GM12864 (cell line): Measurements from ENCODE around the gene CYP2W1.

Experiments
- DNase-seq: peaks from one replicate; pipeline ENCODE4 v3.0.0-alpha.2; 2011; ENCODE audit warnings: low read depth
- H3K4me3 ChIP-seq: 2 replicates; pipeline ENCODE4 v1.5.1; 2011; ENCODE audit warnings: mild to moderate bottlenecking, low read depth, low read length, control low read depth
- TF ChIP-seq, protein P1 (sequence below): IDR thresholded peaks from 2 replicates; pipeline ENCODE4 v1.5.1; 2011; ENCODE audit warnings: low read depth, mild to moderate bottlenecking, moderate library complexity, low read length, control low read depth, inconsistent platforms; ENCODE audit errors: missing control alignments

The CYP2W1 gene

DNA sequence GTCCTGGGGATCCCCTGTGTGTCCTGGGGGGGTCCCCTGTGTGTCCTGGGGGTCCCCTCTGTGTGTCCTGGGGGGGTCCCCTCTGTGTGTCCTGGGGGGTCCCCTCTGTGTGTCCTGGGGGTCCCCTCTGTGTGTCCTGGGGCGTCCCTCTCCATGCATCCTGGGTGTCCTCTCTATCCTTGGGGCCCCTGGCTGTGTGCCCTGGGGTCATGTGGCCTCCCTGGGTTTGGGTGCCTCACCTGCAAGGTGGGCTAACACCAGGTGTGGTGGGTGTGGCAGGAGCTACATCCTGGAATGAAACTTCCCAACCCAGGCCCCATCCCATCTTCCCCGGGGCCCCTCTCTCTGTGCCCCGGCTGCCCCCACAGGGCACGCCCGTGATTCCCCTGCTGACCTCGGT is 4.9 kb downstream of the CYP2W1 start:
- no peak for DNase-seq

DNA sequence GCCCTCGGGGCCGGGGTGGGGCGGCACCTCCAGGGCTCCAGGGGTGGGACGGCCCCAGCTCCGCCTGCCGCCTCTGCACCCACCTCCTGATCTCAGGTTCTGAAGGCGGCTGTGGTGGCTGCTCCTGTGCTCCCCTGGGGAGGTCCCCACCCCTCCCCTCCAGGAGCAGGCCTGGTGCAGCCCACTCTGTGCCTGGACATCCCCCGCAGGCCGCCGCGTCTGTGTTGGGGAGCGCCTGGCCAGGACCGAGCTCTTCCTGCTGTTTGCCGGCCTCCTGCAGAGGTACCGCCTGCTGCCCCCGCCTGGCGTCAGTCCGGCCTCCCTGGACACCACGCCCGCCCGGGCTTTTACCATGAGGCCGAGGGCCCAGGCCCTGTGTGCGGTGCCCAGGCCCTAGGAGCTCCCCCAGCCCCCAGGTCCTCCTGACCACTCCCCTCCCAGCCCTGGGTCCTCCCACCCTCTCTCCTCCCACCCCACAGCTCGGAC is 5.5 kb downstream of the CYP2W1 start:
- no peak overlapping the region for H3K4me3 ChIP-seq
- no peak for DNase-seq
- TF ChIP-seq, protein P1, sequence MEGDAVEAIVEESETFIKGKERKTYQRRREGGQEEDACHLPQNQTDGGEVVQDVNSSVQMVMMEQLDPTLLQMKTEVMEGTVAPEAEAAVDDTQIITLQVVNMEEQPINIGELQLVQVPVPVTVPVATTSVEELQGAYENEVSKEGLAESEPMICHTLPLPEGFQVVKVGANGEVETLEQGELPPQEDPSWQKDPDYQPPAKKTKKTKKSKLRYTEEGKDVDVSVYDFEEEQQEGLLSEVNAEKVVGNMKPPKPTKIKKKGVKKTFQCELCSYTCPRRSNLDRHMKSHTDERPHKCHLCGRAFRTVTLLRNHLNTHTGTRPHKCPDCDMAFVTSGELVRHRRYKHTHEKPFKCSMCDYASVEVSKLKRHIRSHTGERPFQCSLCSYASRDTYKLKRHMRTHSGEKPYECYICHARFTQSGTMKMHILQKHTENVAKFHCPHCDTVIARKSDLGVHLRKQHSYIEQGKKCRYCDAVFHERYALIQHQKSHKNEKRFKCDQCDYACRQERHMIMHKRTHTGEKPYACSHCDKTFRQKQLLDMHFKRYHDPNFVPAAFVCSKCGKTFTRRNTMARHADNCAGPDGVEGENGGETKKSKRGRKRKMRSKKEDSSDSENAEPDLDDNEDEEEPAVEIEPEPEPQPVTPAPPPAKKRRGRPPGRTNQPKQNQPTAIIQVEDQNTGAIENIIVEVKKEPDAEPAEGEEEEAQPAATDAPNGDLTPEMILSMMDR, result no peak

More for the DNA sequence above, 4.9 kb downstream of the CYP2W1 start:
- no peak overlapping the region for H3K4me3 ChIP-seq
- TF ChIP-seq, protein P1, result no peak

DNA sequence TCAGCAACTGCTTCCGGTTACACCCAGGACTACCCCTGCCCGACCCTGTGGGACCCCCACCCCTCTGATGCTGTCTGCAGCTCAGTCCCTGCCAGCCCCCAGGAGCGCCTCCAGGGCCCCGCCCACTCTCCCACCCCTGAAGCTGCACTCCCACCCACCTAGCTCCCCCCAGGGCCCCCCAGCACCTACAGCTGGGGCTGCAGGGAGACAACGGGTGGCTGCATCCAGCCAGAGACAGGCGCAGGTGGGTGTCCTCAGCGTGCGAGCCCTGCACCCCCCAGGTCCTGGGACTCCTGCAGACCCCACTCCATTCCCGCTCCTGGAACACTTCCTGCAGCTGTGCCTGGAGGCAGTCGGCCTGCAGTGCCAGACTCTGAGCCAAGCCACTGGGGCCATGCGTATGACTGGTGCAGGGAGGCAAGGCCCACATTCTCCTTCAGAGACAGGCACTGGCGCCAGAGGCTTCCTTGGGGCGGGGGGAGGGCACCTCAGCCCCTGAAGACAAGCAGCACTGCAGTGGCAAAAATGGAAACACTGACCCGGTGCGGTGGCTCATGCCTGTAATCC is 6.1 kb downstream of the CYP2W1 start:
- TF ChIP-seq, protein P1, result no peak
- no peak overlapping the region for H3K4me3 ChIP-seq
- DNase-seq, result no peak

DNA sequence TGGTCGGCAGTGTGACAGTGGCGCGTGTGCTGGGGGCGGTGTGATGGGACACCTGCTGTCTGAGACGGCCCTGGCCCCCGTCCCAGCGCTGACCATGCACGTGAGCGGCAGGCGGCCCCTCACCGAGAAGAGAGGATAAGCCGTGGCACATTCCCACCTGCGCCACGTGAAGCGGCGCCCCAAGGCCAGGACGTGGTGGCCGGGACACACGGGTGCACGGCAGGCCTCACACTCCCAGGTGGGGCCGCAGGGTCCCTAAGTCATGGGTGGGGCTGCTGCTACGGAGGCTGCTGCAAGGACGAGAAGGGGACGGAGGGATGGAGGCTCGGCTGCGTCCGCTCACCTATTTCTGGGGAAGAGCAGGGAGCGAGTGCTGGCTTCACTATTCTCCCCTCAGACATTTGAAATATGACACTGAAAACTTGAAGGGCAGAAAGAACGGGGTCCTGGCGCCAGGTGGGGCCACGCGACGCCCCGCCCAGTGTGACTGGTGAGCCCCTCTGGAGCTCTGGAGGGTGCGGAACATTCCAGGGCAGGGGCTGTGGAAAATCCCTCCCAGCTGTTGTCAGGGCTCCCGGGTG is 7.5 kb downstream of the CYP2W1 start:
- DNase-seq, result no peak
- no peak overlapping the region for H3K4me3 ChIP-seq
- TF ChIP-seq, protein P1, result no peak

DNA sequence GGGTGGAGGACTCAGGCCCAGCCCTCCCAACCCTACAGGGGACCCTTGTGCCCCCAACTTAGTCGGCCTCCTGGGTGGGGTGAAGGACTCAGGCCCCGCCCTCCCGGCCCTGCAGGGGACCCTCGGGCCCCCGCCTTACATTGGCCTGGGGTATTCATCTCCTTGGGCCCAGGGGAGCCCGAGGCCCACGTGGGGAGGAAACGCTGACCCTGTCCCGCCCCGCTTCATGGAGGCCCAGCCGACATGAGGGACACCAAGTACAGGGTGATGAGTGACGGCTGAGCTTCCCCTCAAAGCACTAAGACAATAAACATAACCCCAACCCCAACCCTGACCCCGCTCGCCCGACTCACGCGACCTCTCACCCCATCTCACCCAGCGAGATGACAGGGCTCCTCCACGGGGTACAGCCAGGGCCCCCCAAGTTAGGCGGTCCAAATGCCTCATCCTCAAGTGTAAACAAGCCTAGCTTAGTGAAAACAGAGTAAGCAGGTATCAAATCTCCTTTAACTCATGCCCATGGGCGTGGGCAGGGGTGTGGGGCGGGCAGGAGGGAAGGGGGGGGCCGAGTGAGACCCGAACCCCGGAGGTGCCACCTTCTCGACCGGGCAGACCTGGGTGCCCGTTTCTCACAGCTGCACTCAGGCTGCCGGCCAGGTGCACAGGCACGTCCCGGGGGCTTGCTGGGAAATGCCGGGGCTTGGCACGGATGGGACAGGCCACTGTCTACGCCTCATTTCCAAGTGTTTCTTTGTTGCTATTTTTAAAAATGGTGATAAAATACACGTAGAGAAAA is 8.2 kb downstream of the CYP2W1 start:
- H3K4me3 ChIP-seq, result no peak overlapping the region
- TF ChIP-seq, protein P1, result no peak
- no peak for DNase-seq

DNA sequence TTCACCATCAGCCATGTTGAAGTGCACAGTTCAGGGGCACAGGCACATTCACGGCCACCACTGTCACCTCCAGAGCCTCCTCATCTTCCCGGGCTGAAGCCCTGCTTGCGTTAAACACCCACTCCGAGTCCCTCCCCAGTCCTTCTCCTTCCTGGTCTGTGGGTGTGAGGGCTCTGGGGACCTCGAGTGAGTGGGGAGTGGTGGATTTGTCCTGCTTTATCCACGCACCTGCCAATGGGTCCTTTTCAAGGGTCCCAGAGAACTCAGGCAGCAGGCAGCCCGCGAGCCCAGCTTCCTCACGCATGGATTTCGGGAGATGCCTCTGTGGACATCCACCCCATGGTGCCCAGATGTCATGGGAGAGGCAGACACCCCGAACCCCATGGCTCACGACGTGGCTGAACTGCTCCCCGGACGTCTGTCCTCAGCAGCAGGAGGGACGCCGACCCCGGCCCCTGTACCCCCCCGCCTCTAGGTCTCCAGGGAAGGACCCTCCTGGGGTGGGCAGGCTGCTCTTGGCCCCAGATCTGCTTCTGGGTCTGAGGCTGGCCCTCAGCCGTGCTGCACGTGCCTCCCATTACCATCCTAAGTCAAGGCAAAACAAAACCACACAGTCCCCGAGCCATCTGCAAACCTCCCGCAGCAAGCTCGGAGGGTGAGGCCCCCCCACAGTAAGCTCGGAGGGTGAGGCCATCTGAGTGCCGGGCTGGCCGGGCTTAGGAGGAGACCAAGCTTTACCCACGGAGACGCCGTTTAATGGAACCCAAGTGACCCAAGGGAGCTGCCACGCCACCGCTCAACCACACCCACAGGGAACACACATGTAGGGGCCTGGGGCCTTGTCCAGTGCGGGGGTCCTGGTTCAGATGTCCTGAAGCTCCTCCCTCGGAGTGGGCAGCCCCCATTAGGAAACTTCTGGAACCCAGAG is 9.0 kb downstream of the CYP2W1 start:
- no peak for DNase-seq
- TF ChIP-seq, protein P1, result no peak

More for the DNA sequence above, 9.0 kb downstream of the CYP2W1 start:
- H3K4me3 ChIP-seq, result no peak overlapping the region
